Loucy (cell line): ENCODE data around the gene RHOF.

Experiments used
- H2AFZ ChIP-seq: fragments of 200-600 bp; sonication (generic); 2 replicates; pipeline ENCODE4 v1.6.0; 2016; ENCODE audit warnings: antibody characterized with exemption, mild to moderate bottlenecking, low read length, moderate library complexity
- H3F3A ChIP-seq: fragments of 200-600 bp; 2 replicates; pipeline ENCODE4 v1.6.0; 2016; ENCODE audit warnings: antibody characterized with exemption, low read depth, mild to moderate bottlenecking
- H3K27me3 ChIP-seq: fragments of 200-600 bp; sonication (generic); 2 replicates; pipeline ENCODE4 v1.6.1; 2014; ENCODE audit warnings: low read length, mild to moderate bottlenecking; ENCODE audit not compliant: insufficient read depth, poor library complexity, severe bottlenecking
- H3K36me3 ChIP-seq: fragments of 200-600 bp; sonication (generic); 2 replicates; pipeline ENCODE4 v1.6.1; 2016; ENCODE audit warnings: low read length; ENCODE audit not compliant: insufficient read depth
- H3K4me1 ChIP-seq: fragments of 200-600 bp; sonication (generic); 2 replicates; pipeline ENCODE4 v1.5.1; 2014; ENCODE audit warnings: low read length, mild to moderate bottlenecking; ENCODE audit not compliant: insufficient read depth, poor library complexity, severe bottlenecking
- H3K4me2 ChIP-seq: fragments of 200-600 bp; sonication (generic); 2 replicates; pipeline ENCODE4 v1.6.0; 2014; ENCODE audit warnings: antibody characterized with exemption, low read length, low read depth, mild to moderate bottlenecking; ENCODE audit not compliant: poor library complexity, severe bottlenecking
- H3K4me3 ChIP-seq: fragments of 200-600 bp; sonication (generic); 2 replicates; pipeline ENCODE4 v1.5.1; 2014; ENCODE audit warnings: low read length, mild to moderate bottlenecking, mixed read lengths; ENCODE audit not compliant: poor library complexity, severe bottlenecking
- H3K79me2 ChIP-seq: fragments of 200-600 bp; sonication (generic); 2 replicates; pipeline ENCODE4 v1.6.1; 2014; ENCODE audit warnings: low read length; ENCODE audit not compliant: insufficient read depth
- H3K9ac ChIP-seq: fragments of 200-600 bp; sonication (generic); 2 replicates; pipeline ENCODE4 v1.6.0; 2014; ENCODE audit warnings: mild to moderate bottlenecking, low read depth, low read length, moderate library complexity; ENCODE audit not compliant: poor library complexity, severe bottlenecking
- H3K9me2 ChIP-seq: fragments of 200-600 bp; sonication (generic); replicated peaks from 2 replicates; pipeline ENCODE4 v1.6.1; 2016; ENCODE audit warnings: low read depth, low read length, mixed read lengths
- H3K9me3 ChIP-seq: fragments of 200-600 bp; sonication (generic); 2 replicates; pipeline ENCODE4 v1.6.1; 2014; ENCODE audit warnings: mild to moderate bottlenecking, antibody characterized with exemption, low read length, low read depth; ENCODE audit not compliant: insufficient read depth
- H4K20me1 ChIP-seq: fragments of 200-600 bp; sonication (generic); 2 replicates; pipeline ENCODE4 v1.6.0; 2014; ENCODE audit warnings: antibody characterized with exemption, low read length, mild to moderate bottlenecking; ENCODE audit not compliant: insufficient read depth, poor library complexity, severe bottlenecking
- EZH2phosphoT487 ChIP-seq: fragments of 200-600 bp; IDR thresholded peaks from 2 replicates; pipeline ENCODE4 v1.6.1; 2018; ENCODE audit warnings: antibody characterized with exemption, mild to moderate bottlenecking, moderate library complexity, borderline replicate concordance
- TF ChIP-seq, protein P1 (sequence below): fragments of 200-600 bp; sonication (generic); conservative IDR thresholded peaks from 2 replicates; pipeline ENCODE4 v1.5.1; 2014; ENCODE audit warnings: mild to moderate bottlenecking, antibody characterized with exemption, low read length

The RHOF gene

DNA sequence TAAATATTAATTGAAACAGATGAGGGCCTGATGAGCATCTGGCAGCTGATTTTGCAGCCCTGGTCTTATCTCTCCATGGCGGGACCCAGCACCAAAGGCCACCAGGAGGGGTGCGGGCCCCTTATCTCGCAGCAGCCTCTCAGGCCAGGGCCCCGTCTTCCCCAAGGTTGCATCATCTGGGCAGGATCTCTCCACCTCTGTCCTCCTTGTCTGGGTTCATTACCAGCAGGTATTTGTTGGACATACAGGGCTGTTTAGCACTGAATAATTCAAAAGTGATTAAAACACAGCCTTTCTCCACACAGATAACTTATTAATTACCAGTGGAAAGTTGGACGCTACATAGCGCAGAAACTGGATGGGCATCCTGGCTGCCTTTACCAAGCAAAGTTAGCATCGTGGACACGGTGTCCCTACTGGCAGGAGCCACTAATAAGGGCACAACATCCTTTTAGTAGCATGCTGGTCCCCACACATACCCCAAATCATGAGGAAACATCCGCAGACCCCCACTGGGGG, 55.1 kb downstream of the RHOF start:
- Histone ChIP-seq H3K4me2 (no peak overlapping the region), H3K4me1 (no peaks in the 10 kb centered on the region), H3K9me3 (no peaks in the 10 kb centered on the region), H3F3A (no peaks in the 10 kb centered on the region), H3K9ac (no peak overlapping the region), H3K9me2 (no peaks in the 10 kb centered on the region), H2AFZ (no peak overlapping the region), H3K36me3 (no peaks in the 10 kb centered on the region), H4K20me1 (no peaks in the 10 kb centered on the region), H3K79me2 (no peaks in the 10 kb centered on the region), H3K4me3 (no peak overlapping the region), H3K27me3 (no peaks in the 10 kb centered on the region)
- TF ChIP-seq, protein P1, sequence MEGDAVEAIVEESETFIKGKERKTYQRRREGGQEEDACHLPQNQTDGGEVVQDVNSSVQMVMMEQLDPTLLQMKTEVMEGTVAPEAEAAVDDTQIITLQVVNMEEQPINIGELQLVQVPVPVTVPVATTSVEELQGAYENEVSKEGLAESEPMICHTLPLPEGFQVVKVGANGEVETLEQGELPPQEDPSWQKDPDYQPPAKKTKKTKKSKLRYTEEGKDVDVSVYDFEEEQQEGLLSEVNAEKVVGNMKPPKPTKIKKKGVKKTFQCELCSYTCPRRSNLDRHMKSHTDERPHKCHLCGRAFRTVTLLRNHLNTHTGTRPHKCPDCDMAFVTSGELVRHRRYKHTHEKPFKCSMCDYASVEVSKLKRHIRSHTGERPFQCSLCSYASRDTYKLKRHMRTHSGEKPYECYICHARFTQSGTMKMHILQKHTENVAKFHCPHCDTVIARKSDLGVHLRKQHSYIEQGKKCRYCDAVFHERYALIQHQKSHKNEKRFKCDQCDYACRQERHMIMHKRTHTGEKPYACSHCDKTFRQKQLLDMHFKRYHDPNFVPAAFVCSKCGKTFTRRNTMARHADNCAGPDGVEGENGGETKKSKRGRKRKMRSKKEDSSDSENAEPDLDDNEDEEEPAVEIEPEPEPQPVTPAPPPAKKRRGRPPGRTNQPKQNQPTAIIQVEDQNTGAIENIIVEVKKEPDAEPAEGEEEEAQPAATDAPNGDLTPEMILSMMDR: no peak
- TF ChIP-seq EZH2phosphoT487: no peak

DNA sequence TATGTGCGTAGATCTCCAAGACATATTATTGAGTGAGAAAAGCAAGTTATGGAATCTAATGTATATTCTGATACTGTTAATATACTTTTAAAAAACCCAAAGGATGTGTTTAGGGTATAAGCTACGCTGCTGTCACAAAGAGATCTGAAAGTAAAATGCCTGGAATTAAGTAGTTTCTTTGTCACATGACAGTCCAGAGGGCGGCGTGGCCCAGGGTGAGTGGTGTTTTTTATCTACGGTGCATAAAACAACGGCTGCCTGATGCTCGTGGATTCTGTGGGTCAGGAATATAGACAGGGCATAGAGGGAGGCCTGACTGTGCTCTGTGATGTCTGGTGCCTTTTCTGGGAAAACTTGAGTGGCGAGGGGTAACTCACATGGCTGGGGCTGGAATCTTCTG, 59.6 kb downstream of the RHOF start:
- no peaks in the 10 kb centered on the region for H3K36me3 ChIP-seq
- H3K9me2 ChIP-seq: no peaks in the 10 kb centered on the region
- H3K79me2 ChIP-seq: no peaks in the 10 kb centered on the region
- no peaks in the 10 kb centered on the region for H3K27me3 ChIP-seq
- H3K4me3 ChIP-seq: no peak overlapping the region
- H3K4me2 ChIP-seq: no peak overlapping the region
- H2AFZ ChIP-seq: no peak overlapping the region
- no peaks in the 10 kb centered on the region for H3F3A ChIP-seq
- no peak overlapping the region for H3K9ac ChIP-seq
- H3K4me1 ChIP-seq: no peaks in the 10 kb centered on the region
- no peaks in the 10 kb centered on the region for H3K9me3 ChIP-seq
- TF ChIP-seq EZH2phosphoT487: no peak
- no peaks in the 10 kb centered on the region for H4K20me1 ChIP-seq

DNA sequence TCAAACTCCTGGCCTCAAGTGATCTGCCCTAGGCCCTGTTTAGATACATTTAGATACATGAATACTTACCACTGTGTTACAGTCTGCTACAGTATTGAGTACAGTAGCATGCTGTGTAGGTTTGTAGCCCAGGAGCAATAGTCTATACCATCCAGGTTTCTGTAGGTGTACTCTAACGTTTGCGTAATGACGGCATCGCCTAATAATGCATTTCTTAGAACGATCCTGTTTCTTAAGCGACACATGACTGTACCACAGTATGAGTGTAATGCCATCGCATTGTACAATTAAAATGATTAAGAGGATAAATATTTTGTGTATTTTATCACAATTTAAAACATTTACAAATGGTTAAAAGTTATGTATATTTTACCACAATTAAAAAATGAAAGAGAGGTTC, 62.0 kb downstream of the RHOF start:
- no peaks in the 10 kb centered on the region for H3K36me3 ChIP-seq
- H3K27me3 ChIP-seq: no peaks in the 10 kb centered on the region
- H3K4me2 ChIP-seq: no peak overlapping the region
- H3K9me2 ChIP-seq: no peaks in the 10 kb centered on the region
- no peaks in the 10 kb centered on the region for H3K4me1 ChIP-seq
- no peak overlapping the region for H3K9ac ChIP-seq
- no peaks in the 10 kb centered on the region for H3K79me2 ChIP-seq
- no peaks in the 10 kb centered on the region for H3F3A ChIP-seq
- H3K4me3 ChIP-seq: no peak overlapping the region
- no peaks in the 10 kb centered on the region for H4K20me1 ChIP-seq
- H3K9me3 ChIP-seq: no peaks in the 10 kb centered on the region
- no peak for TF ChIP-seq EZH2phosphoT487
- TF ChIP-seq, protein P1: no peak
- no peak overlapping the region for H2AFZ ChIP-seq

DNA sequence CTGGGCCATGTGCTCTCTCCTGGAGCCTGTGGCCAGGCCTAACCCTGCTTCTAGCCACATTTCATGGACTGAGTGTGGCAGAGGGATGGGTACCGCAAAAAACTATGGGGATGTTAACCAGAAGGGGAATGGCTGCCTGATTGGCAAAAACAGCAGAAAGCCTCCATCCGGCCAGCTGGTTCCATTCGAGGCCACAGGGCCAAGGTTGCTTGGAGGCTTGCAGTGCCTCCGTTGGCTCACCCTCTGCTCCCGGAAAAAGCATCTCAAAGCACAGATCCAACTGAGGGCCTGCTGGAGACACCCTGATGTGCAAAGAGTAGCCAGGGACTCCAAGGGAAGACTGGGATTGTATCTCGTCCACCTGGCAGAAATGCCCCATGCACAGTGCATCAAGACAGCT, 64.5 kb downstream of the RHOF start:
- Histone ChIP-seq H3K4me1 (no peaks in the 10 kb centered on the region), H3K4me2 (no peak overlapping the region), H2AFZ (no peak overlapping the region), H3K36me3 (no peaks in the 10 kb centered on the region), H3K9me2 (no peaks in the 10 kb centered on the region), H3K27me3 (no peaks in the 10 kb centered on the region), H3F3A (no peaks in the 10 kb centered on the region), H4K20me1 (no peaks in the 10 kb centered on the region), H3K9me3 (no peaks in the 10 kb centered on the region), H3K9ac (no peak overlapping the region), H3K4me3 (no peak overlapping the region), H3K79me2 (no peaks in the 10 kb centered on the region)
- no peak for TF ChIP-seq EZH2phosphoT487
- TF ChIP-seq, protein P1: no peak
